Activated CD4-positive, alpha-beta T cell treated with anti-CD3 and anti-CD28 coated beads for 4 hours (primary cell): ENCODE results near the gene OR2AG1.
"Not testable (repeated sequence)": the region's sequence is repeated elsewhere in the genome, so short reads cannot be mapped to it uniquely, and the experiment has no call there.

Experiments
- DNase-seq, 2 donors: peaks; one replicate each; pipeline ENCODE4 v3.0.0-alpha.2; 2020

The OR2AG1 gene

GRCh38 chr11:6794639-6795038 lies 11.8 kb downstream of the OR2AG1 start:
- no peak for DNase-seq

- no peak for DNase-seq
Measured at GRCh38 chr11:6799402-6799801, 16.6 kb downstream of the OR2AG1 start, which contains the start of gene OR6A2. TSS of gene OR6A2 (minus strand) at chr11:6799689. CDS start at chr11:6795708, 3,981 bp downstream.

- DNase-seq: not testable (repeated sequence)
Measured at GRCh38 chr11:6801075-6801474, 18.3 kb downstream of the OR2AG1 start.

GRCh38 chr11:6812390-6813005 lies 29.7 kb downstream of the OR2AG1 start:
- DNase-seq: peak; percentile 15 to 38

- no peak for DNase-seq
Measured at GRCh38 chr11:6813656-6814055, 30.8 kb downstream of the OR2AG1 start.

GRCh38 chr11:6817694-6818093 lies 34.9 kb downstream of the OR2AG1 start:
- no peak for DNase-seq

- no peak for DNase-seq
Measured at GRCh38 chr11:6818967-6819366, 36.1 kb downstream of the OR2AG1 start.

- no peak for DNase-seq
Measured at GRCh38 chr11:6824136-6824823, 41.5 kb downstream of the OR2AG1 start.

- DNase-seq: no peak
Measured at GRCh38 chr11:6825231-6825744, 42.5 kb downstream of the OR2AG1 start.

- no peak for DNase-seq
Measured at GRCh38 chr11:6828103-6828502, 45.3 kb downstream of the OR2AG1 start.

GRCh38 chr11:6833356-6833755 lies 50.5 kb downstream of the OR2AG1 start:
- DNase-seq: no peak

GRCh38 chr11:6834021-6834420 lies 51.2 kb downstream of the OR2AG1 start:
- no peak for DNase-seq
